GM12873 (cell line): ENCODE data around the gene PEX5.

Source experiments
- CTCF ChIP-seq: IDR thresholded peaks from 2 replicates; pipeline ENCODE4 v1.5.1; 2012; ENCODE audit warnings: low read depth, mild to moderate bottlenecking, moderate library complexity, low read length, control low read depth; ENCODE audit not compliant: insufficient read depth; ENCODE audit errors: missing control alignments

The PEX5 gene

GRCh38 chr12:7146228-7146627 is 43.3 kb upstream of the PEX5 start:
- TF ChIP-seq CTCF = no peak

- no peak for TF ChIP-seq CTCF
These were observed 42.6 kb upstream of the PEX5 start for GRCh38 chr12:7146906-7147305.

- TF ChIP-seq CTCF = no peak
These were observed 39.1 kb upstream of the PEX5 start for GRCh38 chr12:7150356-7150755.

DNA sequence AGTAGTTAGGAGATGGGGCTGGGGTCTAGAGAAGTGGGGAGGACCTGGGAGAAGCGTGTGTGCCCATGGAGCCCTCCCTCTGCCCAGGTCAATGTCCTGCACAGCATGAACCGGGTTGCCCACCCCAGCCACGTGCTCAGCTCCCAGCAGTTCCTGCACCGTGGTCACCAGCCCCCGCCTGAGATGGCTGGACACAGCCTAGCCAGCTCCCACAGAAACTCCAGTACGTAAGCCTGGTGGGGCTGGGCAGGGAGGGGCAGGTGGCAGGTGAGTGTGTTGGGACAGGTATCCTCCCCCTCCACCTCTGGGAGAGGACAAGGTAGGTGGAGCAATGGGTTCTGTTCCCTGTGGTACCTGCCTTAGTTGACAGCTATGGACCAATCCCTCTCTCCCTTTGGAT is 38.6 kb upstream of the PEX5 start:
- TF ChIP-seq CTCF = no peak

GRCh38 chr12:7151532-7151931 is 38.0 kb upstream of the PEX5 start:
- TF ChIP-seq CTCF = no peak

DNA sequence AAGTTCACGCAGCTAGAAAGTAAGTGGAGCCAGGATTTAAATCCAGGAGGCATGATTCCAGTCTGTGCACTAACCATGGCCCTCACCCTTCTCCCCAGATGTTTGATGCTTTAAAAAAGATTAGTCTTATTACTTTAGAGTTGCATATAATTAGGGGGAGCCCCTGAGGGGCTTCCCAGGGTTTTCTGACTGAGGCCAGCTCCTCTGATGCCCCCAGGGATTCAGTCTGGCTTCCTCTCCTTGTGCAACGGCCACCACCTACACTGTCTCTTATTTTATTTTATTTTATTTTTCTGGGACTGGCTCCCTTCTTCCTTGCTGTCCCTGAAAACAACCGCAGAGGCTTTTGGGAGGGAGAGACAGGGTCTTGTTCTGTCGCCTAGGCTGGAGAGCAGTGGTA is 36.7 kb upstream of the PEX5 start:
- no peak for TF ChIP-seq CTCF

- no peak for TF ChIP-seq CTCF
These were observed 35.4 kb upstream of the PEX5 start for GRCh38 chr12:7154042-7154441.
